Stimulated activated CD4-positive, alpha-beta T cell treated with anti-CD3 and anti-CD28 coated beads, Interleukin-1b, Interleukin-23, amount 100 ng/mL, for 48 hours (primary cell): ENCODE data around the gene SERTAD2.

Experiments used
- DNase-seq: peaks from one replicate; pipeline ENCODE4 v3.0.0-alpha.2; 2020

Gene SERTAD2

GRCh38 chr2:64672708-64673107 lies 19.0 kb upstream of the SERTAD2 start:
- no peak for DNase-seq

GRCh38 chr2:64670047-64670446 lies 16.3 kb upstream of the SERTAD2 start:
- DNase-seq: no peak

- no peak for DNase-seq
Observed at GRCh38 chr2:64669288-64669687, 15.6 kb upstream of the SERTAD2 start.

- no peak for DNase-seq
Observed at GRCh38 chr2:64668542-64668941, 14.8 kb upstream of the SERTAD2 start.

- DNase-seq: no peak
Observed at GRCh38 chr2:64667535-64667934, 13.8 kb upstream of the SERTAD2 start.

- no peak for DNase-seq
Observed at GRCh38 chr2:64666810-64667438, 13.2 kb upstream of the SERTAD2 start.

GRCh38 chr2:64665709-64666108 lies 12.0 kb upstream of the SERTAD2 start:
- DNase-seq: no peak

GRCh38 chr2:64663402-64663801 lies 9.7 kb upstream of the SERTAD2 start:
- DNase-seq: no peak

- no peak for DNase-seq
Observed at GRCh38 chr2:64661741-64662169, 8.0 kb upstream of the SERTAD2 start.

GRCh38 chr2:64659252-64659651 lies 5.5 kb upstream of the SERTAD2 start:
- DNase-seq: no peak

GRCh38 chr2:64658269-64658668 lies 4.6 kb upstream of the SERTAD2 start:
- no peak for DNase-seq

GRCh38 chr2:64657411-64657810 lies 3.7 kb upstream of the SERTAD2 start:
- DNase-seq: no peak

- DNase-seq: no peak
Observed at GRCh38 chr2:64656379-64656778, 2.7 kb upstream of the SERTAD2 start.

- DNase-seq: peak; percentile 10
Observed at GRCh38 chr2:64655873-64656272, 2.2 kb upstream of the SERTAD2 start.

- peak; percentile 46 for DNase-seq
Observed at GRCh38 chr2:64655018-64655664, 1.4 kb upstream of the SERTAD2 start.

- peak; percentile 63 for DNase-seq
Observed at GRCh38 chr2:64654063-64654811, 524 bp upstream of the SERTAD2 start.

GRCh38 chr2:64652231-64653108 lies 1.2 kb downstream of the SERTAD2 start:
- peak; percentile 40 for DNase-seq

GRCh38 chr2:64651590-64651989 lies 2.1 kb downstream of the SERTAD2 start:
- DNase-seq: no peak

GRCh38 chr2:64650722-64651338 lies 2.9 kb downstream of the SERTAD2 start:
- DNase-seq: no peak

GRCh38 chr2:64650296-64650695 lies 3.4 kb downstream of the SERTAD2 start:
- no peak for DNase-seq

- no peak for DNase-seq
Observed at GRCh38 chr2:64649626-64650025, 4.1 kb downstream of the SERTAD2 start.

GRCh38 chr2:64649013-64649484 lies 4.7 kb downstream of the SERTAD2 start:
- DNase-seq: no peak
